SK-N-SH treated with all-trans-retinoic acid at 6 μM for 48 hours (cell line): Measurements from ENCODE around the gene PSD2.

Source experiments
- PPARA ChIP-seq: fragments of 250-450 bp; sonication (Bioruptor Pico); IDR thresholded peaks from 2 replicates; pipeline ENCODE4 v1.5.0; 2020; ENCODE audit warnings: mild to moderate bottlenecking, borderline replicate concordance
- RARB ChIP-seq: fragments of 250-450 bp; sonication (Bioruptor Pico); IDR thresholded peaks from 2 replicates; pipeline ENCODE4 v1.8.0; 2021; ENCODE audit warnings: mild to moderate bottlenecking, moderate library complexity
- TCF4 ChIP-seq: fragments of 250-450 bp; sonication (Bioruptor Pico); IDR thresholded peaks from 2 replicates; pipeline ENCODE4 v1.8.0; 2021; ENCODE audit warnings: mild to moderate bottlenecking, moderate library complexity, borderline replicate concordance
- ZC3H10 ChIP-seq: fragments of 250-450 bp; sonication (Bioruptor Pico); IDR thresholded peaks from 2 replicates; pipeline ENCODE4 v1.5.1; 2021; ENCODE audit warnings: mild to moderate bottlenecking, moderate library complexity
- ZFP30 ChIP-seq: fragments of 450-650 bp; formaldehyde crosslinking; IDR thresholded peaks from 2 replicates; pipeline ENCODE4 v1.5.0; 2022; ENCODE audit warnings: mild to moderate bottlenecking, moderate library complexity
- TF ChIP-seq, protein P1 (sequence below): fragments of 250-450 bp; sonication (Bioruptor Pico); IDR thresholded peaks from 2 replicates; pipeline ENCODE4 v1.8.0; 2020; ENCODE audit warnings: mild to moderate bottlenecking, moderate library complexity, borderline replicate concordance
- TF ChIP-seq, protein P2 (sequence below): fragments of 250-450 bp; sonication (Bioruptor Pico); IDR thresholded peaks from 2 replicates; pipeline ENCODE4 v1.5.1; 2020; ENCODE audit warnings: low read depth, mild to moderate bottlenecking, moderate library complexity

DNA sequence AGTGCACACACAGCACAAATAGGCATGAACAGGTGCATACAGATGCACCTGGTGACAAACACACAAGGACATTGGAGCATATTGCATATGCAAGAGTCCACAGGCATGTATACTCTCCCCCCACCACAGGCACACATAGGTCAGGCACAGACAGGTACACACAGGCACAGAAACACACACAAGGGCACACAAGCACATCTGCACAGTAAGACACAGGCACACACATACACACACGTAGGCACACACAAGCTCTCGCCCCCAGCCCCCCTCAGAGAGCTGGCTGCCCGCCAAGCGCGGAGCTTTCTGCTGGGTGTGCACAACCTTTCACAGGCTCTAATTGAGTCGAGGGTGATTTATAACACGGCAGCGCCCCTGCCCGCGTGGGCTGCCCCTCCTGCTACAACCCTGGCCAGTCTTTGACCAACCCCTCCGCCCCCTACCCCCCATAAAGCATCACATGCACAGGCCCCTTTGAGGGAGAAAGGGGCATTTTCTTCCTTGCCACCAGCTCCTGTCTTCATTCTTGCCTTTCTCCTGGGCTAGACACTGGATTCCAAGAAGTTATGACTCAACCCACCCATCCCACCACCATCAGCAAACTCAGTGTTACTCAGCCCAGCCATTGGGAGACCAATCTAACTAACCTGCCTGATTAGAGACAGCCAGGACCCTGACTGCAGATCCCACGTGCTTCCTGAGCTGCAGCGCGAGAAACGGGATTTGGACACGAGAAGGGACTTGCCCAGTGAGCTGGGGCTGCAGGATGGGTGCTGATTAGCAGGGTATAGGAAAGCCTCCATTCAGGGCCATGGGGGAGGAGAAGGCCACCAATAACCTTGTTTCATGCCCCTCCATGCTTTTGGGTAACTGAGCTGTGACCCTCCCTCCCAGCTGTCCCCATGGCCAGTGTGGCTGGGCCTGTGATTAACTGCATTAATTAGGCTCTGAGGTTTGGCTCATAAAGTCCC lies 42.8 kb upstream of the PSD2 start:
- TF ChIP-seq RARB (CRISPR knock-in tag) (no peak), PPARA (CRISPR knock-in tag) (no peak), ZC3H10 (CRISPR knock-in tag) (no peak), TCF4 (no peak), ZFP30 (no peak)
- TF ChIP-seq, protein P1, sequence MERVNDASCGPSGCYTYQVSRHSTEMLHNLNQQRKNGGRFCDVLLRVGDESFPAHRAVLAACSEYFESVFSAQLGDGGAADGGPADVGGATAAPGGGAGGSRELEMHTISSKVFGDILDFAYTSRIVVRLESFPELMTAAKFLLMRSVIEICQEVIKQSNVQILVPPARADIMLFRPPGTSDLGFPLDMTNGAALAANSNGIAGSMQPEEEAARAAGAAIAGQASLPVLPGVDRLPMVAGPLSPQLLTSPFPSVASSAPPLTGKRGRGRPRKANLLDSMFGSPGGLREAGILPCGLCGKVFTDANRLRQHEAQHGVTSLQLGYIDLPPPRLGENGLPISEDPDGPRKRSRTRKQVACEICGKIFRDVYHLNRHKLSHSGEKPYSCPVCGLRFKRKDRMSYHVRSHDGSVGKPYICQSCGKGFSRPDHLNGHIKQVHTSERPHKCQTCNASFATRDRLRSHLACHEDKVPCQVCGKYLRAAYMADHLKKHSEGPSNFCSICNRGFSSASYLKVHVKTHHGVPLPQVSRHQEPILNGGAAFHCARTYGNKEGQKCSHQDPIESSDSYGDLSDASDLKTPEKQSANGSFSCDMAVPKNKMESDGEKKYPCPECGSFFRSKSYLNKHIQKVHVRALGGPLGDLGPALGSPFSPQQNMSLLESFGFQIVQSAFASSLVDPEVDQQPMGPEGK (CRISPR knock-in tag) = no peak
- TF ChIP-seq, protein P2, sequence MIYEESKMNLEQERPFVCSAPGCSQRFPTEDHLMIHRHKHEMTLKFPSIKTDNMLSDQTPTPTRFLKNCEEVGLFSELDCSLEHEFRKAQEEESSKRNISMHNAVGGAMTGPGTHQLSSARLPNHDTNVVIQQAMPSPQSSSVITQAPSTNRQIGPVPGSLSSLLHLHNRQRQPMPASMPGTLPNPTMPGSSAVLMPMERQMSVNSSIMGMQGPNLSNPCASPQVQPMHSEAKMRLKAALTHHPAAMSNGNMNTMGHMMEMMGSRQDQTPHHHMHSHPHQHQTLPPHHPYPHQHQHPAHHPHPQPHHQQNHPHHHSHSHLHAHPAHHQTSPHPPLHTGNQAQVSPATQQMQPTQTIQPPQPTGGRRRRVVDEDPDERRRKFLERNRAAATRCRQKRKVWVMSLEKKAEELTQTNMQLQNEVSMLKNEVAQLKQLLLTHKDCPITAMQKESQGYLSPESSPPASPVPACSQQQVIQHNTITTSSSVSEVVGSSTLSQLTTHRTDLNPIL (CRISPR knock-in tag) = no peak
